ENCODE measurements around the gene ODC1.
"Not testable (repeated sequence)": the region's sequence is repeated elsewhere in the genome, so short reads cannot be mapped to it uniquely, and the experiment has no call there.

DNA sequence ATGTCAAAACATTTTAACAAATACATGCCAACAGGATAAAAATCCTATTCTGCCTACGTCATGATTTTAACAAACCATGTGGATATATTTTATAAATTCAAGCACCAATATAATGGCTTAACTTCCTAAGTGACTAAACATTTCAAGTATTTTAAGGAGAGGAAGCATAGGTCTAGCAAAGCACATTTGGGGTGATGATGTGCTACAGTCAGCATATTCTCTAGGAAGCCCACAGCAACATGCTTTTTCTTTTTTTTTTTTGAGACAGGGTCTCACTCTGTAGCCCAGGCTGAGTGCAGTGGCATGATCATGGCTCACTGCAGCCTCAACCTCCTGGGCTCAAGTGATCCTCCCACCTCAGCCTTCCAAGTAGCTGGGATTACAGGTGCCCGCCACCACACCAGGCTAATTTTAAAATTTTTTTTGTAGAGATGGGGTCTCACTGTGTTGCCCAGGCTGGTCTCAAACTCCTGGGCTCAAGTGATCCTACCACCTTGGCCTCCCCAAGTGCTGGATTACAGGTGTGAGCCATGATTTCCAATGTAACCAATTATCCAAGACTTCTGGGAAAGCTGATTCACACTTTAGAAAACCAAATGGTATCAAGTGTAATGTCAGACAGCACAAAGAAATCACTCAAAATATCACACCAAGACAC, 5.5 kb downstream of the ODC1 start:
- not testable (repeated sequence) for TF ChIP-seq POLR2A, EP300 (IDR thresholded peaks at IDR 0.05)
- TF ChIP-seq, protein P1, sequence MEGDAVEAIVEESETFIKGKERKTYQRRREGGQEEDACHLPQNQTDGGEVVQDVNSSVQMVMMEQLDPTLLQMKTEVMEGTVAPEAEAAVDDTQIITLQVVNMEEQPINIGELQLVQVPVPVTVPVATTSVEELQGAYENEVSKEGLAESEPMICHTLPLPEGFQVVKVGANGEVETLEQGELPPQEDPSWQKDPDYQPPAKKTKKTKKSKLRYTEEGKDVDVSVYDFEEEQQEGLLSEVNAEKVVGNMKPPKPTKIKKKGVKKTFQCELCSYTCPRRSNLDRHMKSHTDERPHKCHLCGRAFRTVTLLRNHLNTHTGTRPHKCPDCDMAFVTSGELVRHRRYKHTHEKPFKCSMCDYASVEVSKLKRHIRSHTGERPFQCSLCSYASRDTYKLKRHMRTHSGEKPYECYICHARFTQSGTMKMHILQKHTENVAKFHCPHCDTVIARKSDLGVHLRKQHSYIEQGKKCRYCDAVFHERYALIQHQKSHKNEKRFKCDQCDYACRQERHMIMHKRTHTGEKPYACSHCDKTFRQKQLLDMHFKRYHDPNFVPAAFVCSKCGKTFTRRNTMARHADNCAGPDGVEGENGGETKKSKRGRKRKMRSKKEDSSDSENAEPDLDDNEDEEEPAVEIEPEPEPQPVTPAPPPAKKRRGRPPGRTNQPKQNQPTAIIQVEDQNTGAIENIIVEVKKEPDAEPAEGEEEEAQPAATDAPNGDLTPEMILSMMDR (IDR thresholded peaks at IDR 0.05) = not testable (repeated sequence)

Data from tibial nerve (tissue), 4 donors.